Thyroid gland (tissue), 4 donors: ENCODE data around the gene KRTAP10-7.

ENCODE experiments used
- CTCF ChIP-seq, 6 experiments: fragments of 200-600 bp in 3 of 6; fragments of 450-650 bp in 3 of 6; sonication (generic) in 3 of 6; IDR thresholded peaks; one replicate each; pipeline ENCODE4 v1.5.1; 2016 to 2019; ENCODE audit warnings: antibody characterized with exemption in 6 of 6, mild to moderate bottlenecking in 2 of 6, inconsistent platforms in 1 of 6, moderate library complexity in 1 of 6
- POLR2A ChIP-seq, 2 donors: fragments of 450-650 bp; IDR thresholded peaks; one replicate each; pipeline ENCODE4 v1.6.1; 2017; ENCODE audit warnings: antibody characterized with exemption in 2 of 2, mild to moderate bottlenecking in 2 of 2, moderate library complexity in 1 of 2

GRCh38 chr21:44578371-44579055 is 21.9 kb upstream of the KRTAP10-7 start:
- TF ChIP-seq CTCF (IDR thresholded peaks at IDR 0.05) (no peak), POLR2A (IDR thresholded peaks at IDR 0.05) (no peak)
